ENCODE results near the gene SUGCT. TPM values are rescaled to one million over a fixed set of nuclear protein-coding genes. Genes with fewer than 3 reads are reported as not detected.

Gene SUGCT
- total RNA-seq, 1 experiment from 2014 or later, result 4.6 TPM

DNA sequence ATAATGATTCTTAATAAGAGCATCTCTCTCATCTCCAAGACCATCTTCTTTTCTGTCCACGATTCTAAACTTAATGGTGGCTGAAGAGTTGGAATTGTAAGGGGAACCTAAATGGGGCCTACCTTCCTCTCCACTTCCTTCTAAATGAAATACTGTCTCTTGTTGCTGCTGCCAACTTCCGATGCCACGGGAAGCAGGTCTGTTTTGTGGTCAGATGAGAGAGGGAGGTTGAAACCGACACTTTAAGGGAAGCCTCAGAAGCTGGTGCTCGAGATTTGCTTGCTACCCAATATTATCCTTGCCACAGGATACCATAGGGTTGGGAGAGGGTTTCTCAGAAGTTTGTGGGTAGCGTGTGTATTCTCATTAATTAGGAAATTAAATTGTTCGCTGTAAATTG, 464.1 kb downstream of the SUGCT start:
- no peak overlapping the region for H3K27ac Mint-ChIP-seq
- no peak overlapping the region for H3K4me3 Mint-ChIP-seq
- no peaks in the 10 kb centered on the region for H3K27me3 Mint-ChIP-seq (ENCODE audit: low read depth)
- H3K9me3 Mint-ChIP-seq, result no peaks in the 10 kb centered on the region
- H3K4me1 Mint-ChIP-seq, result no peaks in the 10 kb centered on the region
- no peak for TF ChIP-seq OVOL2 (CRISPR knock-in tag; IDR thresholded peaks at IDR 0.05; ENCODE audit: borderline replicate concordance)
- no peak for TF ChIP-seq NR2C2 (CRISPR knock-in tag; IDR thresholded peaks at IDR 0.05)
- no peak for TF ChIP-seq EMX1 (CRISPR knock-in tag; IDR thresholded peaks at IDR 0.05)
- TF ChIP-seq RELA (CRISPR knock-in tag; IDR thresholded peaks at IDR 0.05; ENCODE audit: borderline replicate concordance), result no peak
- TF ChIP-seq, protein P1, sequence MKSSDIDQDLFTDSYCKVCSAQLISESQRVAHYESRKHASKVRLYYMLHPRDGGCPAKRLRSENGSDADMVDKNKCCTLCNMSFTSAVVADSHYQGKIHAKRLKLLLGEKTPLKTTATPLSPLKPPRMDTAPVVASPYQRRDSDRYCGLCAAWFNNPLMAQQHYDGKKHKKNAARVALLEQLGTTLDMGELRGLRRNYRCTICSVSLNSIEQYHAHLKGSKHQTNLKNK (CRISPR knock-in tag; IDR thresholded peaks at IDR 0.05), result no peak
- no peak for TF ChIP-seq NFE2L1 (CRISPR knock-in tag; IDR thresholded peaks at IDR 0.05)
- TF ChIP-seq, protein P2, sequence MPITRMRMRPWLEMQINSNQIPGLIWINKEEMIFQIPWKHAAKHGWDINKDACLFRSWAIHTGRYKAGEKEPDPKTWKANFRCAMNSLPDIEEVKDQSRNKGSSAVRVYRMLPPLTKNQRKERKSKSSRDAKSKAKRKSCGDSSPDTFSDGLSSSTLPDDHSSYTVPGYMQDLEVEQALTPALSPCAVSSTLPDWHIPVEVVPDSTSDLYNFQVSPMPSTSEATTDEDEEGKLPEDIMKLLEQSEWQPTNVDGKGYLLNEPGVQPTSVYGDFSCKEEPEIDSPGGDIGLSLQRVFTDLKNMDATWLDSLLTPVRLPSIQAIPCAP (CRISPR knock-in tag; IDR thresholded peaks at IDR 0.05), result no peak
- TF ChIP-seq ZNF263 (CRISPR knock-in tag; IDR thresholded peaks at IDR 0.05; ENCODE audit: low read depth), result no peak
- TF ChIP-seq, protein P3, sequence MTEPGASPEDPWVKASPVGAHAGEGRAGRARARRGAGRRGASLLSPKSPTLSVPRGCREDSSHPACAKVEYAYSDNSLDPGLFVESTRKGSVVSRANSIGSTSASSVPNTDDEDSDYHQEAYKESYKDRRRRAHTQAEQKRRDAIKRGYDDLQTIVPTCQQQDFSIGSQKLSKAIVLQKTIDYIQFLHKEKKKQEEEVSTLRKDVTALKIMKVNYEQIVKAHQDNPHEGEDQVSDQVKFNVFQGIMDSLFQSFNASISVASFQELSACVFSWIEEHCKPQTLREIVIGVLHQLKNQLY (CRISPR knock-in tag; IDR thresholded peaks at IDR 0.05), result no peak
- TF ChIP-seq KAT7 (CRISPR knock-in tag; IDR thresholded peaks at IDR 0.05; ENCODE audit: borderline replicate concordance), result no peak
- TF ChIP-seq, protein P4, sequence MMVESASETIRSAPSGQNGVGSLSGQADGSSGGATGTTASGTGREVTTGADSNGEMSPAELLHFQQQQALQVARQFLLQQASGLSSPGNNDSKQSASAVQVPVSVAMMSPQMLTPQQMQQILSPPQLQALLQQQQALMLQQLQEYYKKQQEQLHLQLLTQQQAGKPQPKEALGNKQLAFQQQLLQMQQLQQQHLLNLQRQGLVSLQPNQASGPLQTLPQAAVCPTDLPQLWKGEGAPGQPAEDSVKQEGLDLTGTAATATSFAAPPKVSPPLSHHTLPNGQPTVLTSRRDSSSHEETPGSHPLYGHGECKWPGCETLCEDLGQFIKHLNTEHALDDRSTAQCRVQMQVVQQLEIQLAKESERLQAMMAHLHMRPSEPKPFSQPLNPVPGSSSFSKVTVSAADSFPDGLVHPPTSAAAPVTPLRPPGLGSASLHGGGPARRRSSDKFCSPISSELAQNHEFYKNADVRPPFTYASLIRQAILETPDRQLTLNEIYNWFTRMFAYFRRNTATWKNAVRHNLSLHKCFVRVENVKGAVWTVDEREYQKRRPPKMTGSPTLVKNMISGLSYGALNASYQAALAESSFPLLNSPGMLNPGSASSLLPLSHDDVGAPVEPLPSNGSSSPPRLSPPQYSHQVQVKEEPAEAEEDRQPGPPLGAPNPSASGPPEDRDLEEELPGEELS (CRISPR knock-in tag; IDR thresholded peaks at IDR 0.05), result no peak
- TF ChIP-seq TEAD4 (CRISPR knock-in tag; IDR thresholded peaks at IDR 0.05), result no peak
- TF ChIP-seq, protein P5, sequence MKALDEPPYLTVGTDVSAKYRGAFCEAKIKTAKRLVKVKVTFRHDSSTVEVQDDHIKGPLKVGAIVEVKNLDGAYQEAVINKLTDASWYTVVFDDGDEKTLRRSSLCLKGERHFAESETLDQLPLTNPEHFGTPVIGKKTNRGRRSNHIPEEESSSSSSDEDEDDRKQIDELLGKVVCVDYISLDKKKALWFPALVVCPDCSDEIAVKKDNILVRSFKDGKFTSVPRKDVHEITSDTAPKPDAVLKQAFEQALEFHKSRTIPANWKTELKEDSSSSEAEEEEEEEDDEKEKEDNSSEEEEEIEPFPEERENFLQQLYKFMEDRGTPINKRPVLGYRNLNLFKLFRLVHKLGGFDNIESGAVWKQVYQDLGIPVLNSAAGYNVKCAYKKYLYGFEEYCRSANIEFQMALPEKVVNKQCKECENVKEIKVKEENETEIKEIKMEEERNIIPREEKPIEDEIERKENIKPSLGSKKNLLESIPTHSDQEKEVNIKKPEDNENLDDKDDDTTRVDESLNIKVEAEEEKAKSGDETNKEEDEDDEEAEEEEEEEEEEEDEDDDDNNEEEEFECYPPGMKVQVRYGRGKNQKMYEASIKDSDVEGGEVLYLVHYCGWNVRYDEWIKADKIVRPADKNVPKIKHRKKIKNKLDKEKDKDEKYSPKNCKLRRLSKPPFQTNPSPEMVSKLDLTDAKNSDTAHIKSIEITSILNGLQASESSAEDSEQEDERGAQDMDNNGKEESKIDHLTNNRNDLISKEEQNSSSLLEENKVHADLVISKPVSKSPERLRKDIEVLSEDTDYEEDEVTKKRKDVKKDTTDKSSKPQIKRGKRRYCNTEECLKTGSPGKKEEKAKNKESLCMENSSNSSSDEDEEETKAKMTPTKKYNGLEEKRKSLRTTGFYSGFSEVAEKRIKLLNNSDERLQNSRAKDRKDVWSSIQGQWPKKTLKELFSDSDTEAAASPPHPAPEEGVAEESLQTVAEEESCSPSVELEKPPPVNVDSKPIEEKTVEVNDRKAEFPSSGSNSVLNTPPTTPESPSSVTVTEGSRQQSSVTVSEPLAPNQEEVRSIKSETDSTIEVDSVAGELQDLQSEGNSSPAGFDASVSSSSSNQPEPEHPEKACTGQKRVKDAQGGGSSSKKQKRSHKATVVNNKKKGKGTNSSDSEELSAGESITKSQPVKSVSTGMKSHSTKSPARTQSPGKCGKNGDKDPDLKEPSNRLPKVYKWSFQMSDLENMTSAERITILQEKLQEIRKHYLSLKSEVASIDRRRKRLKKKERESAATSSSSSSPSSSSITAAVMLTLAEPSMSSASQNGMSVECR (CRISPR knock-in tag; IDR thresholded peaks at IDR 0.05; ENCODE audit: borderline replicate concordance), result no peak
- TF ChIP-seq, protein P6, sequence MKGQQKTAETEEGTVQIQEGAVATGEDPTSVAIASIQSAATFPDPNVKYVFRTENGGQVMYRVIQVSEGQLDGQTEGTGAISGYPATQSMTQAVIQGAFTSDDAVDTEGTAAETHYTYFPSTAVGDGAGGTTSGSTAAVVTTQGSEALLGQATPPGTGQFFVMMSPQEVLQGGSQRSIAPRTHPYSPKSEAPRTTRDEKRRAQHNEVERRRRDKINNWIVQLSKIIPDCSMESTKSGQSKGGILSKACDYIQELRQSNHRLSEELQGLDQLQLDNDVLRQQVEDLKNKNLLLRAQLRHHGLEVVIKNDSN (CRISPR knock-in tag; IDR thresholded peaks at IDR 0.05), result no peak
- no peak for TF ChIP-seq ZNF121 (CRISPR knock-in tag; IDR thresholded peaks at IDR 0.05)
- no peak for TF ChIP-seq TCF7 (CRISPR knock-in tag; IDR thresholded peaks at IDR 0.05; ENCODE audit: low read depth)
- TF ChIP-seq, protein P7, sequence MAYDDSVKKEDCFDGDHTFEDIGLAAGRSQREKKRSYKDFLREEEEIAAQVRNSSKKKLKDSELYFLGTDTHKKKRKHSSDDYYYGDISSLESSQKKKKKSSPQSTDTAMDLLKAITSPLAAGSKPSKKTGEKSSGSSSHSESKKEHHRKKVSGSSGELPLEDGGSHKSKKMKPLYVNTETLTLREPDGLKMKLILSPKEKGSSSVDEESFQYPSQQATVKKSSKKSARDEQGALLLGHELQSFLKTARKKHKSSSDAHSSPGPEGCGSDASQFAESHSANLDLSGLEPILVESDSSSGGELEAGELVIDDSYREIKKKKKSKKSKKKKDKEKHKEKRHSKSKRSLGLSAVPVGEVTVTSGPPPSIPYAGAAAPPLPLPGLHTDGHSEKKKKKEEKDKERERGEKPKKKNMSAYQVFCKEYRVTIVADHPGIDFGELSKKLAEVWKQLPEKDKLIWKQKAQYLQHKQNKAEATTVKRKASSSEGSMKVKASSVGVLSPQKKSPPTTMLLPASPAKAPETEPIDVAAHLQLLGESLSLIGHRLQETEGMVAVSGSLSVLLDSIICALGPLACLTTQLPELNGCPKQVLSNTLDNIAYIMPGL (CRISPR knock-in tag; IDR thresholded peaks at IDR 0.05), result no peak
- TF ChIP-seq PRRX2 (CRISPR knock-in tag; IDR thresholded peaks at IDR 0.05), result no peak
- no peak for TF ChIP-seq FOXP1 (CRISPR knock-in tag; IDR thresholded peaks at IDR 0.05; ENCODE audit: borderline replicate concordance)
- TF ChIP-seq SMAD4 (CRISPR knock-in tag; IDR thresholded peaks at IDR 0.05), result no peak
- ATAC-seq (no peak), DNase-seq (ENCODE audit: low spot score) (no peak)
- POLR2A ChIA-PET, result no interaction called here
- CTCF ChIA-PET, result no interaction called here
- no peaks in the 10 kb centered on the region for H3K36me3 Mint-ChIP-seq
